Measurements from ENCODE around the gene NHERF2. TPM values are rescaled to one million over a fixed set of nuclear protein-coding genes. Genes with fewer than 3 reads are reported as not detected.

The NHERF2 gene
- total and polyA plus RNA-seq, 2 donors = 25.9 to 111 TPM

Small RNA genes within 50 kb of the gene (small RNA-seq; reads per million reads assigned to genes)
- not detected for gene RN7SL219P

Other genes with a start within 250 kb of the NHERF2 start
Only the 30 nearest of the 31 such genes appear.
- 29.5 TPM for gene NUBP2, start 243.9 kb upstream of the NHERF2 start, total RNA-seq
- gene NUBP2, start 243.9 kb upstream of the NHERF2 start, polyA plus RNA-seq = 82.0 TPM
- gene IGFALS, start 233.2 kb upstream of the NHERF2 start, total RNA-seq = 0.11 TPM
- 0.22 TPM for gene IGFALS, start 233.2 kb upstream of the NHERF2 start, polyA plus RNA-seq
- gene HAGH, start 200.1 kb upstream of the NHERF2 start, total RNA-seq = 20.9 TPM
- gene HAGH, start 200.1 kb upstream of the NHERF2 start, polyA plus RNA-seq = 96.0 TPM
- gene FAHD1, start 199.7 kb upstream of the NHERF2 start, total RNA-seq = 35.2 TPM
- 34.0 TPM for gene FAHD1, start 199.7 kb upstream of the NHERF2 start, polyA plus RNA-seq
- gene MEIOB, start 154.7 kb upstream of the NHERF2 start, total RNA-seq = not detected
- not detected for gene MEIOB, start 154.7 kb upstream of the NHERF2 start, polyA plus RNA-seq
- gene HS3ST6, start 108.5 kb upstream of the NHERF2 start, total RNA-seq = 1.8 TPM
- gene HS3ST6, start 108.5 kb upstream of the NHERF2 start, polyA plus RNA-seq = 1.6 TPM
- gene MSRB1, start 83.7 kb upstream of the NHERF2 start, total RNA-seq = 4.0 TPM
- 107 TPM for gene MSRB1, start 83.7 kb upstream of the NHERF2 start, polyA plus RNA-seq
- gene RPL3L, start 72.2 kb upstream of the NHERF2 start, total RNA-seq = 1.2 TPM
- gene RPL3L, start 72.2 kb upstream of the NHERF2 start, polyA plus RNA-seq = not detected
- gene NDUFB10, start 67.4 kb upstream of the NHERF2 start, total RNA-seq = 71.2 TPM
- gene NDUFB10, start 67.4 kb upstream of the NHERF2 start, polyA plus RNA-seq = 308 TPM
- gene RPS2, start 62.1 kb upstream of the NHERF2 start, total RNA-seq = 888 TPM
- 3,347 TPM for gene RPS2, start 62.1 kb upstream of the NHERF2 start, polyA plus RNA-seq
- gene RNF151, start 60.0 kb upstream of the NHERF2 start, total RNA-seq = not detected
- gene RNF151, start 60.0 kb upstream of the NHERF2 start, polyA plus RNA-seq = not detected
- gene TBL3, start 54.8 kb upstream of the NHERF2 start, total RNA-seq = 10.9 TPM
- gene TBL3, start 54.8 kb upstream of the NHERF2 start, polyA plus RNA-seq = 50.6 TPM
- not detected for gene NOXO1, start 45.4 kb upstream of the NHERF2 start, total RNA-seq
- 0.16 TPM for gene NOXO1, start 45.4 kb upstream of the NHERF2 start, polyA plus RNA-seq
- 7.7 TPM for gene GFER, start 42.7 kb upstream of the NHERF2 start, total RNA-seq
- gene GFER, start 42.7 kb upstream of the NHERF2 start, polyA plus RNA-seq = 27.8 TPM
- gene SYNGR3, start 36.9 kb upstream of the NHERF2 start, total RNA-seq = 2.0 TPM
- gene SYNGR3, start 36.9 kb upstream of the NHERF2 start, polyA plus RNA-seq = 1.8 TPM
- 6.3 TPM for gene ZNF598, start 17.1 kb upstream of the NHERF2 start, total RNA-seq
- 38.4 TPM for gene ZNF598, start 17.1 kb upstream of the NHERF2 start, polyA plus RNA-seq
- not detected for gene NPW, start 7.1 kb upstream of the NHERF2 start, total RNA-seq
- 0.08 TPM for gene NPW, start 7.1 kb upstream of the NHERF2 start, polyA plus RNA-seq
- 13.7 TPM for gene NTHL1, start 20.9 kb downstream of the NHERF2 start, total RNA-seq
- 28.5 TPM for gene NTHL1, start 20.9 kb downstream of the NHERF2 start, polyA plus RNA-seq
- 50.2 TPM for gene TSC2, start 21.1 kb downstream of the NHERF2 start, total RNA-seq
- 55.9 TPM for gene TSC2, start 21.1 kb downstream of the NHERF2 start, polyA plus RNA-seq
- gene PKD1, start 109.0 kb downstream of the NHERF2 start, total RNA-seq = 79.5 TPM
- gene PKD1, start 109.0 kb downstream of the NHERF2 start, polyA plus RNA-seq = 197 TPM
- 0.63 TPM for gene RAB26, start 121.7 kb downstream of the NHERF2 start, total RNA-seq
- gene RAB26, start 121.7 kb downstream of the NHERF2 start, polyA plus RNA-seq = 0.63 TPM
- 21.9 TPM for gene TRAF7, start 128.9 kb downstream of the NHERF2 start, total RNA-seq
- 57.0 TPM for gene TRAF7, start 128.9 kb downstream of the NHERF2 start, polyA plus RNA-seq
- gene CASKIN1, start 169.7 kb downstream of the NHERF2 start, total RNA-seq = 0.69 TPM
- gene CASKIN1, start 169.7 kb downstream of the NHERF2 start, polyA plus RNA-seq = 0.48 TPM
- gene MLST8, start 178.6 kb downstream of the NHERF2 start, total RNA-seq = 9.3 TPM
- gene MLST8, start 178.6 kb downstream of the NHERF2 start, polyA plus RNA-seq = 50.4 TPM
- 4.0 TPM for gene BRICD5, start 184.0 kb downstream of the NHERF2 start, total RNA-seq
- gene BRICD5, start 184.0 kb downstream of the NHERF2 start, polyA plus RNA-seq = 5.0 TPM
- gene PGP, start 187.9 kb downstream of the NHERF2 start, total RNA-seq = 4.8 TPM
- 10.5 TPM for gene PGP, start 187.9 kb downstream of the NHERF2 start, polyA plus RNA-seq
- 14.0 TPM for gene E4F1, start 196.7 kb downstream of the NHERF2 start, total RNA-seq
- gene E4F1, start 196.7 kb downstream of the NHERF2 start, polyA plus RNA-seq = 27.5 TPM
- gene DNASE1L2, start 209.5 kb downstream of the NHERF2 start, total RNA-seq = 0.74 TPM
- 0.77 TPM for gene DNASE1L2, start 209.5 kb downstream of the NHERF2 start, polyA plus RNA-seq
- gene ECI1, start 224.7 kb downstream of the NHERF2 start, total RNA-seq = 16.6 TPM
- gene ECI1, start 224.7 kb downstream of the NHERF2 start, polyA plus RNA-seq = 93.2 TPM
- 47.5 TPM for gene RNPS1, start 241.2 kb downstream of the NHERF2 start, total RNA-seq
- 188 TPM for gene RNPS1, start 241.2 kb downstream of the NHERF2 start, polyA plus RNA-seq